ENCODE results near the gene ABLIM2.

GRCh38 chr4:8044244-8044643 is 114.4 kb downstream of the ABLIM2 start:
- TF ChIP-seq CTCF (IDR thresholded peaks at IDR 0.05) (no peak), POLR2A (IDR thresholded peaks at IDR 0.05) (no peak)
